B cell (primary cell): Measurements from ENCODE around the gene GALNT10.

Experiments used
- CTCF ChIP-seq: fragments of 200-600 bp; IDR thresholded peaks from one replicate; pipeline ENCODE4 v1.8.0; 2022; ENCODE audit warnings: antibody characterized with exemption, mild to moderate bottlenecking
- EZH2 ChIP-seq: IDR thresholded peaks from 2 replicates; pipeline ENCODE4 v1.6.1; 2012; ENCODE audit warnings: borderline replicate concordance, low read depth, mild to moderate bottlenecking, moderate library complexity, low read length; ENCODE audit not compliant: insufficient read depth, poor library complexity, severe bottlenecking

- no peak for TF ChIP-seq CTCF
- TF ChIP-seq EZH2, result no peak
These were observed 256.7 kb downstream of the GALNT10 start for GRCh38 chr5:154447089-154447725.
